ENCODE results near the gene PDGFRB.

The PDGFRB gene

GRCh38 chr5:150066901-150067396, 88.7 kb downstream of the PDGFRB start:
- WGBS, 2 donors (ENCODE audit: extremely low coverage in 2 of 2, insufficient read length in 2 of 2, insufficient replicate concordance in 1 of 2) = no CpG with 5 or more reads among the region's 2 CpGs
- Histone ChIP-seq H4K91ac (ENCODE audit: low read depth, low read length, poor library complexity) (no peak overlapping the region), H4K8ac (ENCODE audit: low read depth, low read length) (no peak overlapping the region), H3K9ac (ENCODE audit: low read depth, low read length, poor library complexity) (no peak overlapping the region), H3K36me3 (replicated peaks in 1 of 2; ENCODE audit: control insufficient read depth in 2 of 2, insufficient read depth in 2 of 2, low read length in 2 of 2) (no peaks in the 10 kb centered on the region), H3K27me3 (ENCODE audit: control insufficient read depth in 3 of 3, insufficient read depth in 3 of 3, low read depth in 1 of 3, low read length in 3 of 3) (peaks cover 0 to 53% (median 0%) of the 10 kb centered on the region in 3 experiments), H3K18ac (ENCODE audit: low read length) (no peak overlapping the region), H2AK5ac (ENCODE audit: low read depth, low read length) (no peak overlapping the region), H3K79me1 (ENCODE audit: low read depth, low read length) (no peaks in the 10 kb centered on the region), H3K27ac (replicated peaks; ENCODE audit: low read length) (no peak overlapping the region), H2BK12ac (ENCODE audit: low read length) (no peak overlapping the region), H2BK15ac (ENCODE audit: low read length) (no peak overlapping the region), H3K4ac (ENCODE audit: low read length) (no peak overlapping the region), H2AFZ (ENCODE audit: low read length) (no peak overlapping the region), H2BK5ac (ENCODE audit: low read length) (no peak overlapping the region), H2BK120ac (ENCODE audit: low read depth, low read length) (no peak overlapping the region), H3K23ac (ENCODE audit: low read depth, low read length, poor library complexity) (no peak overlapping the region), H3K4me1 (ENCODE audit: control insufficient read depth in 2 of 2, insufficient read depth in 1 of 2, low read depth in 1 of 2, low read length in 2 of 2) (peaks cover 0 to 13% of the 10 kb centered on the region in 2 donors), H3K14ac (ENCODE audit: low read length) (no peak overlapping the region), H3K4me3 (ENCODE audit: low read length in 2 of 2) (no peak overlapping the region), H3K9me3 (replicated peaks in 1 of 2; ENCODE audit: control insufficient read depth in 2 of 2, insufficient read depth in 1 of 2, low read depth in 1 of 2, low read length in 2 of 2) (no peaks in the 10 kb centered on the region), H3K4me2 (ENCODE audit: insufficient read depth, low read length, poor library complexity, severe bottlenecking) (no peak overlapping the region)
- no peak for DNase-seq (ENCODE audit: low spot score)

- Histone ChIP-seq H2AK5ac (ENCODE audit: low read depth, low read length) (no peak overlapping the region), H3K4me2 (ENCODE audit: insufficient read depth, low read length, poor library complexity, severe bottlenecking) (no peak overlapping the region), H3K9me3 (replicated peaks in 1 of 2; ENCODE audit: control insufficient read depth in 2 of 2, insufficient read depth in 1 of 2, low read depth in 1 of 2, low read length in 2 of 2) (no peaks in the 10 kb centered on the region), H3K79me1 (ENCODE audit: low read depth, low read length) (no peaks in the 10 kb centered on the region), H3K18ac (ENCODE audit: low read length) (no peak overlapping the region), H2AFZ (ENCODE audit: low read length) (no peak overlapping the region), H3K14ac (ENCODE audit: low read length) (no peak overlapping the region), H2BK15ac (ENCODE audit: low read length) (no peak overlapping the region), H4K8ac (ENCODE audit: low read depth, low read length) (no peak overlapping the region), H2BK12ac (ENCODE audit: low read length) (no peak overlapping the region), H4K91ac (ENCODE audit: low read depth, low read length, poor library complexity) (no peak overlapping the region), H2BK5ac (ENCODE audit: low read length) (no peak overlapping the region), H3K9ac (ENCODE audit: low read depth, low read length, poor library complexity) (no peak overlapping the region), H3K27ac (replicated peaks; ENCODE audit: low read length) (no peak overlapping the region), H3K36me3 (replicated peaks in 1 of 2; ENCODE audit: control insufficient read depth in 2 of 2, insufficient read depth in 2 of 2, low read length in 2 of 2) (no peaks in the 10 kb centered on the region), H3K23ac (ENCODE audit: low read depth, low read length, poor library complexity) (no peak overlapping the region), H3K4me3 (ENCODE audit: low read length in 2 of 2) (no peak overlapping the region), H3K4me1 (ENCODE audit: control insufficient read depth in 2 of 2, insufficient read depth in 1 of 2, low read depth in 1 of 2, low read length in 2 of 2) (peaks cover 0 to 13% of the 10 kb centered on the region in 2 donors), H2BK120ac (ENCODE audit: low read depth, low read length) (no peak overlapping the region), H3K4ac (ENCODE audit: low read length) (no peak overlapping the region), H3K27me3 (ENCODE audit: control insufficient read depth in 3 of 3, insufficient read depth in 3 of 3, low read depth in 1 of 3, low read length in 3 of 3) (peaks cover 0 to 47% (median 0%) of the 10 kb centered on the region in 3 experiments)
- DNase-seq (ENCODE audit: low spot score) = no peak
- WGBS, 2 donors (ENCODE audit: extremely low coverage in 2 of 2, insufficient read length in 2 of 2, insufficient replicate concordance in 1 of 2) = no CpG with 5 or more reads among the region's 5 CpGs
Measured at GRCh38 chr5:150066436-150066835, 89.2 kb downstream of the PDGFRB start.

GRCh38 chr5:150065886-150066285, 89.8 kb downstream of the PDGFRB start:
- H3K27ac ChIP-seq (replicated peaks; ENCODE audit: low read length) = no peak overlapping the region
- no peak overlapping the region for H4K91ac ChIP-seq (ENCODE audit: low read depth, low read length, poor library complexity)
- H2BK5ac ChIP-seq (ENCODE audit: low read length) = no peak overlapping the region
- H2BK120ac ChIP-seq (ENCODE audit: low read depth, low read length) = no peak overlapping the region
- peaks cover 0 to 13% of the 10 kb centered on the region in 2 donors for H3K4me1 ChIP-seq (ENCODE audit: control insufficient read depth in 2 of 2, insufficient read depth in 1 of 2, low read depth in 1 of 2, low read length in 2 of 2)
- H3K23ac ChIP-seq (ENCODE audit: low read depth, low read length, poor library complexity) = no peak overlapping the region
- H2AFZ ChIP-seq (ENCODE audit: low read length) = peak overlapping the region; percentile 66
- WGBS, 2 donors (ENCODE audit: extremely low coverage in 2 of 2, insufficient read length in 2 of 2, insufficient replicate concordance in 1 of 2) = no CpG with 5 or more reads among the region's 10 CpGs
- no peaks in the 10 kb centered on the region for H3K9me3 ChIP-seq (replicated peaks in 1 of 2; ENCODE audit: control insufficient read depth in 2 of 2, insufficient read depth in 1 of 2, low read depth in 1 of 2, low read length in 2 of 2)
- H3K4ac ChIP-seq (ENCODE audit: low read length) = no peak overlapping the region
- peaks cover 0 to 42% (median 0%) of the 10 kb centered on the region in 3 experiments for H3K27me3 ChIP-seq (ENCODE audit: control insufficient read depth in 3 of 3, insufficient read depth in 3 of 3, low read depth in 1 of 3, low read length in 3 of 3)
- no peak overlapping the region for H2BK12ac ChIP-seq (ENCODE audit: low read length)
- no peak overlapping the region for H4K8ac ChIP-seq (ENCODE audit: low read depth, low read length)
- H3K4me2 ChIP-seq (ENCODE audit: insufficient read depth, low read length, poor library complexity, severe bottlenecking) = no peak overlapping the region
- H3K18ac ChIP-seq (ENCODE audit: low read length) = no peak overlapping the region
- no peaks in the 10 kb centered on the region for H3K36me3 ChIP-seq (replicated peaks in 1 of 2; ENCODE audit: control insufficient read depth in 2 of 2, insufficient read depth in 2 of 2, low read length in 2 of 2)
- DNase-seq (ENCODE audit: low spot score) = no peak
- H3K14ac ChIP-seq (ENCODE audit: low read length) = no peak overlapping the region
- peak overlapping the region; percentile 87 for H2AK5ac ChIP-seq (ENCODE audit: low read depth, low read length)
- H3K4me3 ChIP-seq (ENCODE audit: low read length in 2 of 2) = no peak overlapping the region
- H3K79me1 ChIP-seq (ENCODE audit: low read depth, low read length) = no peaks in the 10 kb centered on the region
- H2BK15ac ChIP-seq (ENCODE audit: low read length) = no peak overlapping the region
- no peak overlapping the region for H3K9ac ChIP-seq (ENCODE audit: low read depth, low read length, poor library complexity)

DNA sequence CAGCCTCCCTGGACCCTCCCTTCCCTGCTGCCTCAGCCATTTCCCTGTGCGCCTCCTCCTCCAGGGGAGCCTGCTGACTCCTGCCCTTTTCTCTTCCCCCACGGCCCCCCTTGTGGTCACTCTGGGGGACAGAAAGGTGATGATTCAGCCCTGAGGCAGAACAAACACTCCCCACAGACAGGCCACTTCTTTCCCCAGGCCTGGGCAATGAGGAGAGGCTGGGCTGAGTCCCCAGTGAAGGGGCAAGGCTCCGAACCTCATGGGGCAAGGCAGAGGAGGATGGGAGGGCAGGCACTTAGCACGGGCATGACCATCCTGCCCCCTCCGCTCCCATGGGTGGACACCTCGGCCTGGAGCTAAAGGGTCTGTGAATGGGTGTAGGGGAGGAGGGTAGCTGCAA, 90.3 kb downstream of the PDGFRB start:
- H3K4me1 ChIP-seq (ENCODE audit: control insufficient read depth in 2 of 2, insufficient read depth in 1 of 2, low read depth in 1 of 2, low read length in 2 of 2) = peaks cover 0 to 13% of the 10 kb centered on the region in 2 donors
- WGBS, 2 donors (ENCODE audit: extremely low coverage in 2 of 2, insufficient read length in 2 of 2, insufficient replicate concordance in 1 of 2) = no CpG with 5 or more reads among the region's 6 CpGs

More for the DNA sequence above, 90.3 kb downstream of the PDGFRB start:
- Histone ChIP-seq H3K9ac (ENCODE audit: low read depth, low read length, poor library complexity) (no peak overlapping the region), H3K4me2 (ENCODE audit: insufficient read depth, low read length, poor library complexity, severe bottlenecking) (no peak overlapping the region), H3K36me3 (replicated peaks in 1 of 2; ENCODE audit: control insufficient read depth in 2 of 2, insufficient read depth in 2 of 2, low read length in 2 of 2) (no peaks in the 10 kb centered on the region), H3K27ac (replicated peaks; ENCODE audit: low read length) (no peak overlapping the region), H3K79me1 (ENCODE audit: low read depth, low read length) (no peaks in the 10 kb centered on the region), H2BK120ac (ENCODE audit: low read depth, low read length) (no peak overlapping the region), H2BK15ac (ENCODE audit: low read length) (peak overlapping the region; percentile 6), H3K4me3 (ENCODE audit: low read length in 2 of 2) (no peak overlapping the region), H3K23ac (ENCODE audit: low read depth, low read length, poor library complexity) (no peak overlapping the region), H3K9me3 (replicated peaks in 1 of 2; ENCODE audit: control insufficient read depth in 2 of 2, insufficient read depth in 1 of 2, low read depth in 1 of 2, low read length in 2 of 2) (no peaks in the 10 kb centered on the region), H4K91ac (ENCODE audit: low read depth, low read length, poor library complexity) (no peak overlapping the region), H3K4ac (ENCODE audit: low read length) (no peak overlapping the region), H2BK12ac (ENCODE audit: low read length) (no peak overlapping the region), H2AK5ac (ENCODE audit: low read depth, low read length) (peak overlapping the region; percentile 87), H3K14ac (ENCODE audit: low read length) (no peak overlapping the region), H3K18ac (ENCODE audit: low read length) (peak overlapping the region; percentile 15), H2BK5ac (ENCODE audit: low read length) (no peak overlapping the region), H3K27me3 (ENCODE audit: control insufficient read depth in 3 of 3, insufficient read depth in 3 of 3, low read depth in 1 of 3, low read length in 3 of 3) (peaks cover 0 to 40% (median 0%) of the 10 kb centered on the region in 3 experiments), H2AFZ (ENCODE audit: low read length) (peak overlapping the region; percentile 66), H4K8ac (ENCODE audit: low read depth, low read length) (no peak overlapping the region)
- DNase-seq (ENCODE audit: low spot score) = no peak

All from neuronal stem cell (in vitro differentiated cells).